GM12878 (cell line): ENCODE data around the gene CARD11. TPM values are rescaled to one million over a fixed set of nuclear protein-coding genes. Genes with fewer than 3 reads are reported as not detected.
A peak's percentile ranks its signal among the peaks of the same experiment; 100 is the strongest.

ENCODE experiments used
- ATAC-seq: fragments of 200-7000 bp; cut with Tn5 transposase; 3 replicates; pipeline ENCODE4 v1.9.1; 2020; ENCODE audit warnings: mild to moderate bottlenecking, moderate library complexity
- BruUV-seq: library from RNA; stranded (reverse); fragments of 400-500 nt; replicated peaks from 2 replicates; lab custom pipeline; 2021; lab: Mats Ljungman, UMichigan
- CTCF ChIA-PET: fragments of 300-600 bp; sonication (Branson Sonifier 250); formaldehyde crosslinking; extraction: SDS; loops from one replicate; lab custom pipeline; 2021; ENCODE audit warnings: inconsistent platforms; lab: Yijun Ruan, JAX
- POLR2A ChIA-PET: fragments of 350-600 bp; formaldehyde crosslinking; extraction: SDS; loops from one replicate; lab custom pipeline; 2021; ENCODE audit warnings: inconsistent platforms; lab: Charles Lee
- RAD21 ChIA-PET: fragments of 300-600 bp; sonication (Branson Sonifier 250); formaldehyde crosslinking; loops from one replicate; lab custom pipeline; 2023; ENCODE audit warnings: antibody characterized with exemption; ENCODE audit not compliant: unreplicated experiment; lab: Charles Lee
- SMC1A ChIA-PET: fragments of 300-600 bp; sonication (Branson Sonifier 250); formaldehyde crosslinking; loops from one replicate; lab custom pipeline; 2023; ENCODE audit not compliant: unreplicated experiment, uncharacterized antibody; lab: Charles Lee
- DNase-seq: peaks from one replicate; pipeline ENCODE4 v3.0.0-alpha.2; 2011; ENCODE audit warnings: low read depth, low spot score
- FAIRE-seq: peaks from 3 replicates; lab custom pipeline; 2011; peaks lifted over from hg19 to GRCh38; lab: Jason Lieb, UNC
- H2AFZ ChIP-seq: 2 replicates; pipeline ENCODE4 v1.6.0; 2011; ENCODE audit warnings: low read depth, low read length, control low read depth; ENCODE audit not compliant: control insufficient read depth
- H3K27ac ChIP-seq: 2 replicates; pipeline ENCODE4 v1.5.1; 2011; ENCODE audit warnings: control low read depth; ENCODE audit not compliant: control insufficient read depth, insufficient read depth
- H3K27me3 ChIP-seq, 2 experiments: replicated peaks in 1 of 2; 2 replicates each; pipeline versions ENCODE4 v1.6.0 to v1.6.1; 2011; ENCODE audit warnings: low read length in 1 of 2; ENCODE audit not compliant: control insufficient read depth in 2 of 2, insufficient read depth in 2 of 2
- H3K36me3 ChIP-seq, 2 experiments: 2 replicates each; pipeline ENCODE4 v1.5.1; 2011; ENCODE audit warnings: low read length in 1 of 2; ENCODE audit not compliant: control insufficient read depth in 2 of 2, insufficient read depth in 2 of 2
- H3K4me1 ChIP-seq: 2 replicates; pipeline ENCODE4 v1.6.1; 2011; ENCODE audit warnings: mild to moderate bottlenecking, low read length, moderate library complexity, mixed read lengths; ENCODE audit not compliant: control insufficient read depth, insufficient read depth
- H3K4me2 ChIP-seq: 2 replicates; pipeline ENCODE4 v1.6.0; 2011; ENCODE audit warnings: control low read depth; ENCODE audit not compliant: control insufficient read depth, insufficient read depth
- H3K4me3 ChIP-seq: fragments of 200-600 bp; sonication (generic); 2 replicates; pipeline ENCODE4 v1.5.1; 2016
- H3K79me2 ChIP-seq: 2 replicates; pipeline ENCODE4 v1.6.0; 2011; ENCODE audit warnings: low read length; ENCODE audit not compliant: control insufficient read depth, insufficient read depth
- H3K9ac ChIP-seq: 2 replicates; pipeline ENCODE4 v1.8.0; 2011; ENCODE audit warnings: low read length, control low read depth, mixed read lengths; ENCODE audit not compliant: control insufficient read depth, insufficient read depth
- H3K9me3 ChIP-seq: replicated peaks from 3 replicates; pipeline ENCODE4 v1.5.1; 2011; ENCODE audit warnings: mild to moderate bottlenecking, low read length; ENCODE audit not compliant: control insufficient read depth, insufficient read depth
- H4K20me1 ChIP-seq: 2 replicates; pipeline ENCODE4 v1.6.0; 2011; ENCODE audit not compliant: control insufficient read depth, insufficient read depth
- CHD1 ChIP-seq: IDR thresholded peaks from 2 replicates; pipeline ENCODE4 v1.6.1; 2012; ENCODE audit warnings: low read depth, low read length, improper control_type of control experiment
- JUNB ChIP-seq: IDR thresholded peaks from 2 replicates; pipeline ENCODE4 v1.6.1; 2016; ENCODE audit warnings: antibody characterized with exemption, mild to moderate bottlenecking
- KLF5 ChIP-seq: fragments of 450-650 bp; IDR thresholded peaks from 2 replicates; pipeline ENCODE4 v1.6.1; 2014; ENCODE audit warnings: mild to moderate bottlenecking; ENCODE audit not compliant: partially characterized antibody
- MTA3 ChIP-seq: IDR thresholded peaks from 2 replicates; pipeline ENCODE4 v1.6.1; 2012; ENCODE audit warnings: low read length, inconsistent platforms, borderline replicate concordance
- PAX5 ChIP-seq: IDR thresholded peaks from 2 replicates; pipeline ENCODE4 v1.6.1; 2011; ENCODE audit warnings: low read depth, low read length, borderline replicate concordance
- RB1 ChIP-seq: fragments of 450-650 bp; formaldehyde crosslinking; IDR thresholded peaks from 2 replicates; pipeline ENCODE4 v1.6.1; 2017; ENCODE audit warnings: mild to moderate bottlenecking, borderline replicate concordance
- WGBS: methylation state at CpG from one replicate; pipeline ENCODE4 v1.1.6; 2016; ENCODE audit warnings: low lambda C conversion rate; ENCODE audit not compliant: insufficient replicate concordance, insufficient coverage; ENCODE audit errors: missing lambda C conversion rate; 5-methylcytosine and 5-hydroxymethylcytosine counted together
- in situ Hi-C: fragments of 300-500 bp; cut with MboI; formaldehyde crosslinking; loops from 9 replicates; pipeline ENCODE4 v1.14.3; 2018; ENCODE audit warnings: mixed read lengths
- intact Hi-C: fragments of 100-400 bp; cut with micrococcal nuclease; formaldehyde crosslinking; loops from one replicate; pipeline ENCODE4 v1.14.2; 2022; ENCODE audit not compliant: unreplicated experiment
- polyA plus RNA-seq, 11 experiments: library from polyadenylated mRNA; depleted of rRNA in 4 of 11; unstranded in 6 of 11; stranded (reverse) in 5 of 11; fragments of >200 nt; fragmentation: Nextera tagmentation in 4 of 11; fragmentation: Illumina TruSeq in 1 of 11; extraction: Ambion mirVana in 4 of 11; extraction: Trizol in 1 of 11; gene quantifications; 1 replicate in 1 of 11; 2 replicates in 10 of 11; pipeline versions ENCODE4 v1.2.1 to v1.2.3, GENCODE V29; 2011 to 2016; ENCODE audit warnings: inconsistent platforms in 2 of 11, missing spikeins in 2 of 11, low read depth in 1 of 11
- total RNA-seq, 4 experiments: library from RNA; depleted of rRNA in 3 of 4; stranded (reverse); fragments of >200 nt in 3 of 4; fragmentation: Illumina TruSeq in 1 of 4; extraction: Trizol in 1 of 4; gene quantifications; 2 replicates each; pipeline versions ENCODE4 v1.2.1 to v1.2.3, GENCODE V29; 2013 to 2021
- TF ChIP-seq, protein P1 (sequence below): fragments of 450-650 bp; IDR thresholded peaks from 2 replicates; pipeline ENCODE4 v1.6.1; 2018; ENCODE audit warnings: borderline replicate concordance, mild to moderate bottlenecking; ENCODE audit not compliant: partially characterized antibody

CARD11 gene
- total and polyA plus RNA-seq, 10 of the 15 experiments (the other 5 are each of a cell fraction or from before 2014, with no cell fraction given): 0.27 to 72.0 (median 28.4) TPM

- Histone ChIP-seq H4K20me1 (no peaks in the 10 kb centered on the region), H3K9ac (no peak overlapping the region), H3K4me2 (no peak overlapping the region), H3K4me1 (peaks cover 10% of the 10 kb centered on the region), H3K27ac (no peak overlapping the region), H3K4me3 (no peak overlapping the region), H3K79me2 (peaks cover 1% of the 10 kb centered on the region), H3K9me3 (peaks cover 1% of the 10 kb centered on the region; the same call in 1 of the 3 replicates), H3K36me3 (peaks cover under 1 to 8% of the 10 kb centered on the region in 2 experiments; a peak in 3 of 4 replicates), H3K27me3 (no peaks in the 10 kb centered on the region), H2AFZ (no peak overlapping the region)
- SMC1A ChIA-PET: no interaction called here
- CTCF ChIA-PET: no interaction called here
- RAD21 ChIA-PET: no interaction called here
- DNase-seq: no peak
- POLR2A ChIA-PET: no interaction called here
- ATAC-seq: no peak
- FAIRE-seq: no peak
- TF ChIP-seq MTA3: no peak
- TF ChIP-seq, protein P1, sequence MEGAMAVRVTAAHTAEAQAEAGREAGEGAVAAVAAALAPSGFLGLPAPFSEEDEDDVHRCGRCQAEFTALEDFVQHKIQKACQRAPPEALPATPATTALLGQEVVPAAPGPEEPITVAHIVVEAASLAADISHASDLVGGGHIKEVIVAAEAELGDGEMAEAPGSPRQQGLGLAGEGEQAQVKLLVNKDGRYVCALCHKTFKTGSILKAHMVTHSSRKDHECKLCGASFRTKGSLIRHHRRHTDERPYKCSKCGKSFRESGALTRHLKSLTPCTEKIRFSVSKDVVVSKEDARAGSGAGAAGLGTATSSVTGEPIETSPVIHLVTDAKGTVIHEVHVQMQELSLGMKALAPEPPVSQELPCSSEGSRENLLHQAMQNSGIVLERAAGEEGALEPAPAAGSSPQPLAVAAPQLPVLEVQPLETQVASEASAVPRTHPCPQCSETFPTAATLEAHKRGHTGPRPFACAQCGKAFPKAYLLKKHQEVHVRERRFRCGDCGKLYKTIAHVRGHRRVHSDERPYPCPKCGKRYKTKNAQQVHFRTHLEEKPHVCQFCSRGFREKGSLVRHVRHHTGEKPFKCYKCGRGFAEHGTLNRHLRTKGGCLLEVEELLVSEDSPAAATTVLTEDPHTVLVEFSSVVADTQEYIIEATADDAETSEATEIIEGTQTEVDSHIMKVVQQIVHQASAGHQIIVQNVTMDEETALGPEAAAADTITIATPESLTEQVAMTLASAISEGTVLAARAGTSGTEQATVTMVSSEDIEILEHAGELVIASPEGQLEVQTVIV: no peak
- TF ChIP-seq CHD1: no peak
- no peak for TF ChIP-seq KLF5
- no peak for TF ChIP-seq JUNB
- TF ChIP-seq PAX5: peak; percentile 76; the same call in 1 of the 2 replicates
- TF ChIP-seq RB1: no peak
- no TSS peak for BruUV-seq
- WGBS: 88% methylated on average over 14 of the region's 14 CpGs
- in situ Hi-C loops: no loop called here
- intact Hi-C loops: no loop called here
These were observed 57.8 kb downstream of the CARD11 start for GRCh38 chr7:2985866-2986265.
